Mesothelial cell of epicardium (in vitro differentiated cells): ENCODE results near the gene RLBP1. TPM values are rescaled to one million over a fixed set of nuclear protein-coding genes. Genes with fewer than 3 reads are reported as not detected.

ENCODE experiments used
- DNase-seq, 2 experiments: peaks; one replicate each; pipeline ENCODE4 v3.0.0; 2021; ENCODE audit warnings: low spot score in 2 of 2; ENCODE audit not compliant: unreplicated experiment in 2 of 2
- H3K27ac Mint-ChIP-seq: 2 replicates; pipeline ENCODE4 v1.8.0; 2021; ENCODE audit warnings: mixed read lengths
- H3K27me3 Mint-ChIP-seq: 2 replicates; pipeline ENCODE4 v1.8.0; 2021; ENCODE audit warnings: low read depth, mixed read lengths
- H3K36me3 Mint-ChIP-seq: 2 replicates; pipeline ENCODE4 v1.8.0; 2021; ENCODE audit warnings: mixed read lengths
- H3K4me1 Mint-ChIP-seq: 2 replicates; pipeline ENCODE4 v1.8.0; 2021; ENCODE audit warnings: mixed read lengths
- H3K4me3 Mint-ChIP-seq: 2 replicates; pipeline ENCODE4 v1.8.0; 2021; ENCODE audit warnings: mild to moderate bottlenecking, moderate library complexity, mixed read lengths
- H3K9me3 Mint-ChIP-seq: 2 replicates; pipeline ENCODE4 v1.8.0; 2021; ENCODE audit warnings: mixed read lengths
- CTCF ChIP-seq: fragments of 200-600 bp; sonication (generic); IDR thresholded peaks from one replicate; pipeline ENCODE4 v1.5.0; 2021; ENCODE audit warnings: antibody characterized with exemption; ENCODE audit not compliant: unreplicated experiment
- total RNA-seq: library from RNA; stranded (reverse); gene quantifications from 3 replicates; pipeline ENCODE4 v1.2.1, GENCODE V29; 2021

Gene RLBP1
- total RNA-seq, 1 donor from 2014 or later: not detected

GRCh38 chr15:89198934-89199333, 22.4 kb downstream of the RLBP1 start:
- no peak for TF ChIP-seq CTCF
- Mint-ChIP-seq H3K4me3 (no peak overlapping the region), H3K36me3 (peaks cover 9% of the 10 kb centered on the region), H3K4me1 (peaks cover 13% of the 10 kb centered on the region), H3K27ac (no peak overlapping the region), H3K27me3 (no peaks in the 10 kb centered on the region), H3K9me3 (no peaks in the 10 kb centered on the region)
- no peak for DNase-seq

GRCh38 chr15:89198196-89198595, 23.2 kb downstream of the RLBP1 start:
- no peak overlapping the region for H3K27ac Mint-ChIP-seq
- H3K4me1 Mint-ChIP-seq: peaks cover 13% of the 10 kb centered on the region
- TF ChIP-seq CTCF: no peak
- H3K27me3 Mint-ChIP-seq: no peaks in the 10 kb centered on the region
- peaks cover 13% of the 10 kb centered on the region for H3K36me3 Mint-ChIP-seq
- H3K4me3 Mint-ChIP-seq: no peak overlapping the region
- H3K9me3 Mint-ChIP-seq: no peaks in the 10 kb centered on the region
- DNase-seq: no peak

GRCh38 chr15:89197503-89197971, 23.8 kb downstream of the RLBP1 start:
- Mint-ChIP-seq H3K27ac (peak overlapping the region; percentile 39), H3K4me1 (peaks cover 13% of the 10 kb centered on the region), H3K36me3 (peaks cover 16% of the 10 kb centered on the region), H3K9me3 (no peaks in the 10 kb centered on the region), H3K4me3 (no peak overlapping the region), H3K27me3 (no peaks in the 10 kb centered on the region)
- TF ChIP-seq CTCF: no peak
- no peak for DNase-seq

- H3K27me3 Mint-ChIP-seq: no peaks in the 10 kb centered on the region
- H3K9me3 Mint-ChIP-seq: no peaks in the 10 kb centered on the region
- H3K4me1 Mint-ChIP-seq: peaks cover 13% of the 10 kb centered on the region
- H3K36me3 Mint-ChIP-seq: peaks cover 16% of the 10 kb centered on the region
- H3K27ac Mint-ChIP-seq: peak overlapping the region; percentile 39
- no peak for DNase-seq
- TF ChIP-seq CTCF: no peak
- no peak overlapping the region for H3K4me3 Mint-ChIP-seq
These were observed 24.4 kb downstream of the RLBP1 start for GRCh38 chr15:89196994-89197393.

GRCh38 chr15:89196241-89196640, 25.1 kb downstream of the RLBP1 start:
- no peak for DNase-seq
- no peaks in the 10 kb centered on the region for H3K9me3 Mint-ChIP-seq
- H3K27ac Mint-ChIP-seq: no peak overlapping the region
- peaks cover 13% of the 10 kb centered on the region for H3K4me1 Mint-ChIP-seq
- TF ChIP-seq CTCF: no peak
- peaks cover 16% of the 10 kb centered on the region for H3K36me3 Mint-ChIP-seq
- H3K27me3 Mint-ChIP-seq: no peaks in the 10 kb centered on the region
- H3K4me3 Mint-ChIP-seq: no peak overlapping the region

- Mint-ChIP-seq H3K36me3 (peaks cover 17% of the 10 kb centered on the region), H3K27me3 (no peaks in the 10 kb centered on the region), H3K4me1 (peaks cover 13% of the 10 kb centered on the region), H3K4me3 (no peak overlapping the region), H3K9me3 (no peaks in the 10 kb centered on the region), H3K27ac (no peak overlapping the region)
- no peak for DNase-seq
- no peak for TF ChIP-seq CTCF
These were observed 25.5 kb downstream of the RLBP1 start for GRCh38 chr15:89195836-89196235.
